ENCODE results near the gene MAGI1.
A peak's percentile ranks its signal among the peaks of the same experiment; 100 is the strongest.

The MAGI1 gene

DNA sequence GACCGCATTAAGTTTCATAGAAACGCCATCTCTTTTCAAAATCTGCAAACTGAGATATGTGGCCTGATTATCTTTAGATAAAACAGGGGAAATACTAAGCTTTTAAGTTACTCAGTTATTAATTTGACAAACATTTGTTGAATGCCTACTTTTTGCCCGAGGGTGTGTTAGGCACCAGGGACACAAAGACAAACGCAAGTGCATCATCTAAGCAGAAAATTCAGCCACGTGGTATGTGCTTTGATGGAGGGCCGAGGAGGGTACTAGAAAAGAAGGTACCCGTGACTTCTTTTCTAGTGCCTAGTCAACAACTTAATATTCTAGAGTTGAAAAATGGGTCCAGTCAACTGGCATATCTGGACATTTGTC lies 594.3 kb downstream of the MAGI1 start:
- no peak for DNase-seq

GRCh38 chr3:65443739-65444446 lies 594.8 kb downstream of the MAGI1 start:
- no peak for DNase-seq

GRCh38 chr3:65439641-65440284 lies 599.0 kb downstream of the MAGI1 start:
- peak; percentile 28 to 78 for DNase-seq

- no peak for DNase-seq
Observed at GRCh38 chr3:65438612-65439011, 600.1 kb downstream of the MAGI1 start.

DNA sequence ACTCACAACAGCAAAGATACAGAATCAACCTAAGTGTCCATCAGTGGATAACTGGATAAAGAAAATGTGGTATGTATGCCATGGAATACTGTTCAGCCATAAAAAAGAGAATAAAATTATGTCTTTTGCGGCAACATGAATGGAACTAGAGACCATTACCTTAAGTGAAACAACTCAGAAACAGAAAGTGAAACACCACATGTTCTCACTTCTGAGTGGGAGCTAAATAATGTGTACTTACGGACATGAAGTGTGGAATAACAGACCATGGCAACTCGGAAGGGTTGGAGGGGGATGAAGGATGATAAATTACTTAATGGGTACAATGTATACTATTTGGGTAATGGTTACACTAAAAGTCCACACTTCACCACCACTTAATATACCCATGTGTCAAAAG lies 600.6 kb downstream of the MAGI1 start:
- DNase-seq: no peak

- DNase-seq: peak; percentile 6 to 62
Observed at GRCh38 chr3:65436580-65436979, 602.1 kb downstream of the MAGI1 start.

- no peak for DNase-seq
Observed at GRCh38 chr3:65433480-65433879, 605.2 kb downstream of the MAGI1 start.

- DNase-seq: no peak
Observed at GRCh38 chr3:65432388-65433003, 606.2 kb downstream of the MAGI1 start.

GRCh38 chr3:65425880-65426279 lies 612.8 kb downstream of the MAGI1 start:
- DNase-seq: no peak

- DNase-seq: peak in 1 of 2 experiments; percentile 46
Observed at GRCh38 chr3:65422154-65422553, 616.6 kb downstream of the MAGI1 start.

GRCh38 chr3:65419233-65419632 lies 619.5 kb downstream of the MAGI1 start:
- no peak for DNase-seq

DNA sequence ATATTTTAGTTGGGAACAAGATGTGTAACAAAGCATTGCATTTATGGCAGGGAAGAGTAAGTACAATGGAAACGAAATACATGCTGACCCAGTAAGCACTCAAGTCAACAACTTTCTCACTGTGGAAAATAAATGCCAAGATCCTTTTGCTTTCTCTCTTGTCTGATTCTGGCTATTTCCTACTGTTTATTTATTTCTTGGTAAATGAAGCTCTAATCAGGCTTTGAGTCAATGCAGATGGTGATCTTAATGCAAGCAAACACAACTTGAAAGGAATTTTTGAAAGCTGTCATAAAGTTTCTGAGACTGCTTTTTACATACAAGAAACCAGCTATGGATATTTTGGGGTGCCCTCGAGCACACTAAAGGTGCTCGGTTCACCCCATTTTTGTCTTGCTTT lies 624.8 kb downstream of the MAGI1 start:
- DNase-seq: no peak

DNA sequence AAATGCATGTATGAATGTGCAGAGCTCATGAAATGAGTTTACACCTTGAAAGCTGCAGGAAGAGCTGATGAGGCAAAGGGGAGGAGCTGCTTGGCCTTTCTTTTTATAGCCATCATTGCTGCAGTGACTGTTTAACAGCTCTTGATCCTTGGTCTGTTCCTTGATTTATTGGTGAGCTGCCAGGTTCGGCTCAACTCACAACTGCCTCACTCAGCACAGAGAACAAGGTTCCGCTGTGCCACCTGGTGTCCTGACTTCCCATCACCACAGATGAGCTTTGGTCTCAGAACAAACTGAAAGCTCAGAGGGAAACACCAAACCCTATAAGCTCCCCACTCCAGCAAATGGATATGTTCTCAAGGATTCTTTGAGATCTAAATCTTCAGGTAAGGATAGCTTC lies 626.1 kb downstream of the MAGI1 start:
- DNase-seq: peak; percentile 39 to 55

GRCh38 chr3:65411367-65411766 lies 627.4 kb downstream of the MAGI1 start:
- DNase-seq: no peak

- DNase-seq: no peak
Observed at GRCh38 chr3:65409176-65409569, 629.5 kb downstream of the MAGI1 start.

- DNase-seq: no peak
Observed at GRCh38 chr3:65408531-65409175, 630.1 kb downstream of the MAGI1 start.

- DNase-seq: no peak
Observed at GRCh38 chr3:65406470-65406869, 632.2 kb downstream of the MAGI1 start.

DNA sequence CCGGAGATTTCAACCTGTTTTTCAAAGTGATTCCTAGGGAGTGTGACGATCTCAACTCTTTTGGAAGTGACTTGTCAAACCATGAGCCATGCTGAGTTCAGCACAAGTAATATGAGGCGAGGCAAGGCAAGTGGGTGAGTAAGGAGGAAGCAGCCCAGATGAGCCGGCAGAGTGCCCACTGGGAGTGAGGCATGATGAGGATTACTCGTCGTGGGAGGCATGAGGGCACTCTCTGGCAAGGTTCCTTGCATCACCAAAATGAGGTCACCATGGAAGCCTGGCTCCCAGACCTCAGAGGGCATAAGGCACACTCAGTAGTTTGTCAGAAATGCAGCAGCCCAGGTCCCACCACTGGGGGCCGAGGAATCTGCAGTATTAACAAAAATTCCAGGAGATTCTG lies 636.1 kb downstream of the MAGI1 start:
- DNase-seq: no peak

- no peak for DNase-seq
Observed at GRCh38 chr3:65401359-65402305, 637.1 kb downstream of the MAGI1 start.

DNA sequence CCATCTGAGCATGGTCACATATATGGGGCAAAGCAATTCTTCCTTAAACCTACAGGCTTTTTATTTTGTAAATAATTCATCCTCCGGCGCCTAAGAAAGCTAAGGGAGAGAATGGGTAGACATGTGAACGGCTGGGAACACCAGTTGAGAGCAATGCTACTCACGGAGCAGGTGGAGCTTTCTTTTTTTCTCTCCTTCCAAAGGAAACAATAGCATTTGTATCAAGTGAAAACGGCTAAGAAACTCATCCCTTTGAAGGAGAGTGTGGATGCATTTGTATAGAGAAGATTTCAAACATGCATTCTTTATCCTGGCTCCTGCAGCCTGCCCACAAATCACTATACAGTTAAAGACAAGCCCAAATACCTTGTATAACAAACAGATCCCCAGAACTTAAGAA lies 637.8 kb downstream of the MAGI1 start:
- no peak for DNase-seq

DNA sequence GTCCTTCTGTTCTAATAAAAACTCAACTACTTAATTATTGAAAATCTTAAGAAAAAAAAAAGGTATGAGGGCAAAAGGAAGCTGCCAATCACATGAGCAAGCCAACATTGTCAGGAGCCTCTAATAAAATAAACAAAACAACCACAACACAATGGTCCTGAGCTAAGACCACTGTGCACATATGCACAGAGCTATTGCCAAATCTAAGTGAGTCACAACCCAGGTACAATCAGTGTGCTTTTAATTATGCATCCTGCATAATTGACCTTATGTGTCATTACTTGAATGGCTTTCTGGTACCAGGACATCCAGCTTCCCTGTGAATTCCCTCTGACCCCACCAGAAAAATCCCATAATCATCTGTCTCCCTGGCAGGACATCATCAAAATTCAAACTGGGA lies 639.8 kb downstream of the MAGI1 start:
- DNase-seq: no peak

DNA sequence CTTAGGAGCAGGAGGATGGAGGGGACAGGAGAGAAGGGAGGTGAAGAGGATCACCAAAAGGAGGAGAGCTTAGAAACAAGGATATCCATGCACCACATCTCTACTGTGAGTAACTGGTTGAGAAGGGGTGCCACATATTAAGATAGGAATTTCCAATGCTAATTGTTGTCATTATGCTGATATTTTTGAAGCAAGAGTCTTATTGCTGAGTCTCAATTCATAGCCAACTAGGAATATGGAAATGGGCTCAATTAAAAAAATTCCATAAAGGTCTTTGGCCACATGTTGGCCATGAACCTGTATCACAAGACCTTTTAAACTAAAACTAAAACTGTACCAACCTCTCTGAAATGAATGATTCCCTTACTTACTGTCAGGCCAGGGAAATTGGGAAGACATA lies 642.6 kb downstream of the MAGI1 start:
- no peak for DNase-seq

DNA sequence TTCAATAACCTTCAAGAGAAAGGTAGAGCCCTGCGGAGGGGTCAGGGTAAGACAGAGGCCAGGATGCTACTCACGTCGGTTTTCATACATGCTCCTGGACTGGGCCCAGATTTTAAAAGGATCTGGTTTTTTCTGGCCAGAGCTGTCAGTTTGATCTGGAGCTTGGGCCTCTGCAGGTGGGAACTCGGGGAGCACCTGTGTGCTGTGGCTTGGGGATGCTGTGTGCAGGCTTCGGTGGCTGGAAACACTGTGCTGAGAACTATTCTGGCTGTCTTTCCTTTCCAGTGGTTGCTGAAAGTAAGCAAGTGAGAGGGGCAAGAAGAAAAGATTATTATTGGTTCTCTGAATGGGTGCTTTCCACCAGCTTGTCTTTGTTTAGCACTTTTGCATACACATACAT lies 647.6 kb downstream of the MAGI1 start:
- no peak for DNase-seq
